Measurements from ENCODE around the gene MOGAT2.

MOGAT2 gene

DNA sequence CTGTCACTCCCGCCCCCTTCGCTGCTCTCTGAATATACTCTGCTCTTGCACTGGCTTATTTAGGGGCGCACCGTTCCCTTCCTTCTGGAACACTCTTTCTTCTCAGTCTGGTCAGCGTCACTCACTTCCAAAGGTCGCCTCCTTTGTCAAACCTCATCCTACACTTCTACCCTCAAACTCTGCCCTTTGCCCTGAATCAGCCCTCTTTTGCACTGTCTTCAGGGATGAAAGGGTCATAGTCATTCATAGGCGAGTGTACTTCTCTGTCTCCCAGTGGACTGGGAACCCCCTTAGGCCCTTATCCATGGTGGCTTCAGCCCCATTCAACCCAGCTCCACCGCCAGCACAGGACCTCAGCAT is 15.4 kb downstream of the MOGAT2 start:
- no peak for ATAC-seq
- TF ChIP-seq, protein P1, sequence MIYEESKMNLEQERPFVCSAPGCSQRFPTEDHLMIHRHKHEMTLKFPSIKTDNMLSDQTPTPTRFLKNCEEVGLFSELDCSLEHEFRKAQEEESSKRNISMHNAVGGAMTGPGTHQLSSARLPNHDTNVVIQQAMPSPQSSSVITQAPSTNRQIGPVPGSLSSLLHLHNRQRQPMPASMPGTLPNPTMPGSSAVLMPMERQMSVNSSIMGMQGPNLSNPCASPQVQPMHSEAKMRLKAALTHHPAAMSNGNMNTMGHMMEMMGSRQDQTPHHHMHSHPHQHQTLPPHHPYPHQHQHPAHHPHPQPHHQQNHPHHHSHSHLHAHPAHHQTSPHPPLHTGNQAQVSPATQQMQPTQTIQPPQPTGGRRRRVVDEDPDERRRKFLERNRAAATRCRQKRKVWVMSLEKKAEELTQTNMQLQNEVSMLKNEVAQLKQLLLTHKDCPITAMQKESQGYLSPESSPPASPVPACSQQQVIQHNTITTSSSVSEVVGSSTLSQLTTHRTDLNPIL (CRISPR knock-in tag; IDR thresholded peaks at IDR 0.05; ENCODE audit: low read depth): no peak
- TF ChIP-seq ARNTL (CRISPR knock-in tag; IDR thresholded peaks at IDR 0.05; ENCODE audit: borderline replicate concordance, low read depth) (no peak), PPARA (CRISPR knock-in tag; IDR thresholded peaks at IDR 0.05; ENCODE audit: borderline replicate concordance) (no peak), RARB (CRISPR knock-in tag; IDR thresholded peaks at IDR 0.05) (no peak), ZFP3 (CRISPR knock-in tag; IDR thresholded peaks at IDR 0.05) (no peak), CSDC2 (CRISPR knock-in tag; IDR thresholded peaks at IDR 0.05) (no peak), ZFP30 (CRISPR knock-in tag; IDR thresholded peaks at IDR 0.05) (no peak), TCF4 (CRISPR knock-in tag; IDR thresholded peaks at IDR 0.05; ENCODE audit: borderline replicate concordance) (no peak), GLIS3 (CRISPR knock-in tag; IDR thresholded peaks at IDR 0.05) (no peak), ZC3H10 (CRISPR knock-in tag; IDR thresholded peaks at IDR 0.05) (no peak), ZNF8 (CRISPR knock-in tag; IDR thresholded peaks at IDR 0.05) (no peak), OSR1 (CRISPR knock-in tag; IDR thresholded peaks at IDR 0.05) (no peak), ESRRG (CRISPR knock-in tag; IDR thresholded peaks at IDR 0.05) (no peak), BACH2 (CRISPR knock-in tag; IDR thresholded peaks at IDR 0.05; ENCODE audit: borderline replicate concordance) (no peak)
- TF ChIP-seq, protein P2, sequence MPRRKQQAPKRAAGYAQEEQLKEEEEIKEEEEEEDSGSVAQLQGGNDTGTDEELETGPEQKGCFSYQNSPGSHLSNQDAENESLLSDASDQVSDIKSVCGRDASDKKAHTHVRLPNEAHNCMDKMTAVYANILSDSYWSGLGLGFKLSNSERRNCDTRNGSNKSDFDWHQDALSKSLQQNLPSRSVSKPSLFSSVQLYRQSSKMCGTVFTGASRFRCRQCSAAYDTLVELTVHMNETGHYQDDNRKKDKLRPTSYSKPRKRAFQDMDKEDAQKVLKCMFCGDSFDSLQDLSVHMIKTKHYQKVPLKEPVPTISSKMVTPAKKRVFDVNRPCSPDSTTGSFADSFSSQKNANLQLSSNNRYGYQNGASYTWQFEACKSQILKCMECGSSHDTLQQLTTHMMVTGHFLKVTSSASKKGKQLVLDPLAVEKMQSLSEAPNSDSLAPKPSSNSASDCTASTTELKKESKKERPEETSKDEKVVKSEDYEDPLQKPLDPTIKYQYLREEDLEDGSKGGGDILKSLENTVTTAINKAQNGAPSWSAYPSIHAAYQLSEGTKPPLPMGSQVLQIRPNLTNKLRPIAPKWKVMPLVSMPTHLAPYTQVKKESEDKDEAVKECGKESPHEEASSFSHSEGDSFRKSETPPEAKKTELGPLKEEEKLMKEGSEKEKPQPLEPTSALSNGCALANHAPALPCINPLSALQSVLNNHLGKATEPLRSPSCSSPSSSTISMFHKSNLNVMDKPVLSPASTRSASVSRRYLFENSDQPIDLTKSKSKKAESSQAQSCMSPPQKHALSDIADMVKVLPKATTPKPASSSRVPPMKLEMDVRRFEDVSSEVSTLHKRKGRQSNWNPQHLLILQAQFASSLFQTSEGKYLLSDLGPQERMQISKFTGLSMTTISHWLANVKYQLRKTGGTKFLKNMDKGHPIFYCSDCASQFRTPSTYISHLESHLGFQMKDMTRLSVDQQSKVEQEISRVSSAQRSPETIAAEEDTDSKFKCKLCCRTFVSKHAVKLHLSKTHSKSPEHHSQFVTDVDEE (CRISPR knock-in tag; IDR thresholded peaks at IDR 0.05): no peak
- TF ChIP-seq, protein P3, sequence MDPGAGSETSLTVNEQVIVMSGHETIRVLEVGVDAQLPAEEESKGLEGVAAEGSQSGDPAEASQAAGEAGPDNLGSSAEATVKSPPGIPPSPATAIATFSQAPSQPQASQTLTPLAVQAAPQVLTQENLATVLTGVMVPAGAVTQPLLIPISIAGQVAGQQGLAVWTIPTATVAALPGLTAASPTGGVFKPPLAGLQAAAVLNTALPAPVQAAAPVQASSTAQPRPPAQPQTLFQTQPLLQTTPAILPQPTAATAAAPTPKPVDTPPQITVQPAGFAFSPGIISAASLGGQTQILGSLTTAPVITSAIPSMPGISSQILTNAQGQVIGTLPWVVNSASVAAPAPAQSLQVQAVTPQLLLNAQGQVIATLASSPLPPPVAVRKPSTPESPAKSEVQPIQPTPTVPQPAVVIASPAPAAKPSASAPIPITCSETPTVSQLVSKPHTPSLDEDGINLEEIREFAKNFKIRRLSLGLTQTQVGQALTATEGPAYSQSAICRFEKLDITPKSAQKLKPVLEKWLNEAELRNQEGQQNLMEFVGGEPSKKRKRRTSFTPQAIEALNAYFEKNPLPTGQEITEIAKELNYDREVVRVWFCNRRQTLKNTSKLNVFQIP (CRISPR knock-in tag; IDR thresholded peaks at IDR 0.05; ENCODE audit: borderline replicate concordance, low read depth): no peak
- TF ChIP-seq, protein P4, sequence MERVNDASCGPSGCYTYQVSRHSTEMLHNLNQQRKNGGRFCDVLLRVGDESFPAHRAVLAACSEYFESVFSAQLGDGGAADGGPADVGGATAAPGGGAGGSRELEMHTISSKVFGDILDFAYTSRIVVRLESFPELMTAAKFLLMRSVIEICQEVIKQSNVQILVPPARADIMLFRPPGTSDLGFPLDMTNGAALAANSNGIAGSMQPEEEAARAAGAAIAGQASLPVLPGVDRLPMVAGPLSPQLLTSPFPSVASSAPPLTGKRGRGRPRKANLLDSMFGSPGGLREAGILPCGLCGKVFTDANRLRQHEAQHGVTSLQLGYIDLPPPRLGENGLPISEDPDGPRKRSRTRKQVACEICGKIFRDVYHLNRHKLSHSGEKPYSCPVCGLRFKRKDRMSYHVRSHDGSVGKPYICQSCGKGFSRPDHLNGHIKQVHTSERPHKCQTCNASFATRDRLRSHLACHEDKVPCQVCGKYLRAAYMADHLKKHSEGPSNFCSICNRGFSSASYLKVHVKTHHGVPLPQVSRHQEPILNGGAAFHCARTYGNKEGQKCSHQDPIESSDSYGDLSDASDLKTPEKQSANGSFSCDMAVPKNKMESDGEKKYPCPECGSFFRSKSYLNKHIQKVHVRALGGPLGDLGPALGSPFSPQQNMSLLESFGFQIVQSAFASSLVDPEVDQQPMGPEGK (CRISPR knock-in tag; IDR thresholded peaks at IDR 0.05; ENCODE audit: borderline replicate concordance): no peak
- TF ChIP-seq, protein P5, sequence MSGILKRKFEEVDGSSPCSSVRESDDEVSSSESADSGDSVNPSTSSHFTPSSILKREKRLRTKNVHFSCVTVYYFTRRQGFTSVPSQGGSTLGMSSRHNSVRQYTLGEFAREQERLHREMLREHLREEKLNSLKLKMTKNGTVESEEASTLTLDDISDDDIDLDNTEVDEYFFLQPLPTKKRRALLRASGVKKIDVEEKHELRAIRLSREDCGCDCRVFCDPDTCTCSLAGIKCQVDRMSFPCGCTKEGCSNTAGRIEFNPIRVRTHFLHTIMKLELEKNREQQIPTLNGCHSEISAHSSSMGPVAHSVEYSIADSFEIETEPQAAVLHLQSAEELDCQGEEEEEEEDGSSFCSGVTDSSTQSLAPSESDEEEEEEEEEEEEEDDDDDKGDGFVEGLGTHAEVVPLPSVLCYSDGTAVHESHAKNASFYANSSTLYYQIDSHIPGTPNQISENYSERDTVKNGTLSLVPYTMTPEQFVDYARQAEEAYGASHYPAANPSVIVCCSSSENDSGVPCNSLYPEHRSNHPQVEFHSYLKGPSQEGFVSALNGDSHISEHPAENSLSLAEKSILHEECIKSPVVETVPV (CRISPR knock-in tag; IDR thresholded peaks at IDR 0.05): no peak

DNA sequence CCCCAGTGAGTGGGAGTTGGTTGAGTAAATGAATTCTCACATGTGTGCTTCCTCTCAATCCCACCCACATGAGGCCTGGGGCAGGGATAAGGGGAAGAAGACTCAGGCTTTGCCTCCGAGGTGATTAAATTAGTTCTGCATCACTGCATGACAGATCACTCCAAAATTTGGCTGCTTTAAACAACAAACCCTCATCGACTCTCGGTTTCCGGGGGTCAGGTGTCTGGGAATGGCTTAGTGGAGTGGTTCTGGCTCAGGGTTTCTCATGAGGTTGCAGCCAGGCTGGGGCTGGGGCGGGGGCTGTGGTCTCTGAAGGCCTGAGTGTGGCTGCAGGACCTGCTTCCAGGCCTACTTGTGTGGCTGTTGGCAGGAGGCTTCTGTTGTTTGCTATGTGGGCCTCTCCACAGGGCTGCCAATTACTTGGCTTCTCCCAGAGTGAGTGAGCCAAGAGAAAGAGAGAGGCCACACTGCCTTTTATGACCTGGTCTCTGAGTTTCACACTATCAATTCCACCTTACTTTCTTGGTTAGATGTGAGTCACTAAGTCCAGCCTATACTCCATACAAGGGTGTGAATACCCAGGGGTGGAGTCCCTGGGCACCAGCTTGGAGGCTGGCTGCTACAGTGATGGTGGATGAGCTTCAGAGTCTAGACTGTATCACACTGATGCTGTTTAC is 15.9 kb downstream of the MOGAT2 start:
- TF ChIP-seq ZFP30 (CRISPR knock-in tag; IDR thresholded peaks at IDR 0.05) (no peak), GLIS3 (CRISPR knock-in tag; IDR thresholded peaks at IDR 0.05) (no peak), SNAI2 (CRISPR knock-in tag; IDR thresholded peaks at IDR 0.05) (no peak), ARNTL (CRISPR knock-in tag; IDR thresholded peaks at IDR 0.05; ENCODE audit: borderline replicate concordance, low read depth) (no peak), ZNF565 (CRISPR knock-in tag; conservative IDR thresholded peaks at IDR 0.05; ENCODE audit: low read depth) (no peak), TCF4 (CRISPR knock-in tag; IDR thresholded peaks at IDR 0.05; ENCODE audit: borderline replicate concordance) (no peak), ZC3H10 (CRISPR knock-in tag; IDR thresholded peaks at IDR 0.05) (no peak), ZNF8 (CRISPR knock-in tag; IDR thresholded peaks at IDR 0.05) (no peak), TOX (CRISPR knock-in tag; IDR thresholded peaks at IDR 0.05; ENCODE audit: borderline replicate concordance) (no peak)
- TF ChIP-seq, protein P5 (CRISPR knock-in tag; IDR thresholded peaks at IDR 0.05): no peak
- TF ChIP-seq, protein P4 (CRISPR knock-in tag; IDR thresholded peaks at IDR 0.05; ENCODE audit: borderline replicate concordance): no peak
- TF ChIP-seq, protein P1 (CRISPR knock-in tag; IDR thresholded peaks at IDR 0.05; ENCODE audit: low read depth): no peak
- TF ChIP-seq, protein P3 (CRISPR knock-in tag; IDR thresholded peaks at IDR 0.05; ENCODE audit: borderline replicate concordance, low read depth): no peak
- ATAC-seq: no peak

All from SK-N-SH treated with all-trans-retinoic acid at 6 μM for 48 hours (cell line).